Mucosa of rectum (tissue), 2 donors: ENCODE results near the gene SBF2.

ENCODE experiments used
- H3K27ac ChIP-seq, 2 donors: one replicate each; pipeline ENCODE4 v1.7.0; 2013; ENCODE audit warnings: inconsistent platforms in 2 of 2, low read depth in 2 of 2, low read length in 2 of 2
- H3K27me3 ChIP-seq, 2 donors: one replicate each; pipeline ENCODE4 v1.7.0; 2013; ENCODE audit warnings: low read length in 2 of 2; ENCODE audit not compliant: control insufficient read depth in 2 of 2, insufficient read depth in 2 of 2
- H3K36me3 ChIP-seq, 2 donors: one replicate each; pipeline ENCODE4 v1.7.0; 2013; ENCODE audit warnings: low read length in 2 of 2; ENCODE audit not compliant: control insufficient read depth in 2 of 2, insufficient read depth in 2 of 2
- H3K4me1 ChIP-seq, 2 donors: one replicate each; pipeline ENCODE4 v1.7.0; 2013; ENCODE audit warnings: low read length in 2 of 2, mild to moderate bottlenecking in 1 of 2; ENCODE audit not compliant: control insufficient read depth in 2 of 2, insufficient read depth in 2 of 2
- H3K4me3 ChIP-seq, 2 donors: one replicate each; pipeline ENCODE4 v1.7.0; 2013; ENCODE audit warnings: low read length in 2 of 2
- H3K9ac ChIP-seq, 2 donors: one replicate each; pipeline ENCODE4 v1.7.0; 2013; ENCODE audit warnings: low read length in 2 of 2, low read depth in 1 of 2, mild to moderate bottlenecking in 1 of 2
- H3K9me3 ChIP-seq, 2 donors: one replicate each; pipeline ENCODE4 v1.7.0; 2013; ENCODE audit warnings: low read length in 2 of 2; ENCODE audit not compliant: control insufficient read depth in 2 of 2
- donor health status: healthy.
- donor health status: Normal muscosa, but diverticular disease.

SBF2 gene

GRCh38 chr11:9814108-9814507 lies 479.9 kb downstream of the SBF2 start:
- no peak overlapping the region for H3K9ac ChIP-seq
- no peak overlapping the region for H3K4me3 ChIP-seq
- no peaks in the 10 kb centered on the region for H3K4me1 ChIP-seq
- H3K36me3 ChIP-seq: peaks cover 0 to 6% of the 10 kb centered on the region in 2 donors
- no peaks in the 10 kb centered on the region for H3K27me3 ChIP-seq
- H3K9me3 ChIP-seq: no peaks in the 10 kb centered on the region
- H3K27ac ChIP-seq: no peak overlapping the region

GRCh38 chr11:9808943-9809342 lies 485.1 kb downstream of the SBF2 start:
- Histone ChIP-seq H3K27me3 (no peaks in the 10 kb centered on the region), H3K9me3 (no peaks in the 10 kb centered on the region), H3K36me3 (peaks cover 17 to 19% of the 10 kb centered on the region in 2 donors), H3K27ac (no peak overlapping the region), H3K9ac (no peak overlapping the region), H3K4me3 (no peak overlapping the region), H3K4me1 (no peaks in the 10 kb centered on the region)

- Histone ChIP-seq H3K36me3 (peaks cover 17 to 19% of the 10 kb centered on the region in 2 donors), H3K9ac (no peak overlapping the region), H3K9me3 (no peaks in the 10 kb centered on the region), H3K4me3 (no peak overlapping the region), H3K27ac (no peak overlapping the region), H3K27me3 (no peaks in the 10 kb centered on the region), H3K4me1 (no peaks in the 10 kb centered on the region)
These were observed 486.9 kb downstream of the SBF2 start for GRCh38 chr11:9806946-9807687.

DNA sequence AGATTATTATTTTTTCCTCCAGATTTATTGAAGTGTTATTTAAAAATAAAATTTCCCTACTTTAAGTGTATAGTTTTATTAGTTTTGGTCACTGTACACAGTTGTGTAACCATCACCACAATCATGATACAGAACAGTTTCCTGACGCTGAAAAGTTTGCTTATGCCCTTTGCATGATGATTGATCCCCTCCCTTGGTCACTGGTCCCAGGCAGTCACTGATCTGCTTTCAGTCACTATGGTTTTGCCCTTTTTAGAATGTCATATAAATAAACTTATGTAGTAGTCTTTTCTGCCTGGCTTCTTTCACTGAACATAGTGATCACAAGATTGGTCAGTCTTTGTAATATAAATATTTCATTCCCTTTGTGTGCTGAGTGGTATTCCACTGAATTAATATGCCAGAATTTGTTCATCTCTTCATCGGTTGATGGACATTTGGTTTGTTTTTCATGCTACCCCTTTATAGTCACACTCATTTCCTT lies 489.6 kb downstream of the SBF2 start:
- Histone ChIP-seq H3K9me3 (no peaks in the 10 kb centered on the region), H3K27me3 (no peaks in the 10 kb centered on the region), H3K9ac (no peak overlapping the region), H3K4me3 (no peak overlapping the region), H3K27ac (no peak overlapping the region), H3K36me3 (peaks cover 15 to 19% of the 10 kb centered on the region in 2 donors), H3K4me1 (no peaks in the 10 kb centered on the region)

DNA sequence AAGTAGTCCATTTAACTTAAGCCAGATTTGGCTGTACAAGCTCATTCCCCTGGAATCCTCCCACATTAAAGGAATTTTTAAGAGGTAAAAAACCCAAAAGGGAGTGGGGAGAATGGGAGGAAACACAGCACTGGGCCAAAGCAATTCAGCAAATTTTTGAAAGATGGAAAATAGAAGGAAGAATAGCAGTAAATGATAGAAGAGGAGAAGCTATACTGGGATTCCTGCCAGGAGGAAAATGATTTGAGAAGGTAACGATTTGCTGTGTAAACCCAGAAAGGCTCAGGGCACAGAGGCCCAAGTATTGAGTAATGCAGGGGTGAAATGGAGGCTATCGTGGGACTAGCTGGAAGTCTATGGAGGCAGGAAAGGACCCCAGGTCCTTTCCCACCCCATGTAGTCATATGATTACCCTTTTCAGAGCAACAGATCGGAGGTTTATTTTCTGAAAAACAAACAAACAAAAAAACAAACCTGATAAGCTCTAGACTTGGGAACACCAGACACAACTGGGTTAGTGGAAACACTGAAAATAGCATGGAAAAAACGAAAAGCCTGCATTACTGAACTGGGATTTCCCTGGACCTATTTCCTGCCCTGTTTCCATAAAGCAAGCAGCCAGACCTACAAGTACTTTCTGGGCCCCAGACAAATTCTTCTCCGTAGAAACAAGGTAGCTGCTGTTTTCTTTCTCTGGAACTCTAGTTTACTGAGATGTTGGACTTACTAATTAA lies 490.2 kb downstream of the SBF2 start:
- Histone ChIP-seq H3K27ac (no peak overlapping the region), H3K36me3 (peaks cover 15 to 18% of the 10 kb centered on the region in 2 donors), H3K9ac (no peak overlapping the region), H3K4me3 (no peak overlapping the region), H3K4me1 (no peaks in the 10 kb centered on the region), H3K9me3 (no peaks in the 10 kb centered on the region), H3K27me3 (no peaks in the 10 kb centered on the region)

- Histone ChIP-seq H3K27ac (no peak overlapping the region), H3K4me1 (no peaks in the 10 kb centered on the region), H3K4me3 (no peak overlapping the region), H3K36me3 (peaks cover 5 to 6% of the 10 kb centered on the region in 2 donors), H3K9ac (no peak overlapping the region), H3K9me3 (no peaks in the 10 kb centered on the region), H3K27me3 (no peaks in the 10 kb centered on the region)
These were observed 491.6 kb downstream of the SBF2 start for GRCh38 chr11:9802291-9802861.

DNA sequence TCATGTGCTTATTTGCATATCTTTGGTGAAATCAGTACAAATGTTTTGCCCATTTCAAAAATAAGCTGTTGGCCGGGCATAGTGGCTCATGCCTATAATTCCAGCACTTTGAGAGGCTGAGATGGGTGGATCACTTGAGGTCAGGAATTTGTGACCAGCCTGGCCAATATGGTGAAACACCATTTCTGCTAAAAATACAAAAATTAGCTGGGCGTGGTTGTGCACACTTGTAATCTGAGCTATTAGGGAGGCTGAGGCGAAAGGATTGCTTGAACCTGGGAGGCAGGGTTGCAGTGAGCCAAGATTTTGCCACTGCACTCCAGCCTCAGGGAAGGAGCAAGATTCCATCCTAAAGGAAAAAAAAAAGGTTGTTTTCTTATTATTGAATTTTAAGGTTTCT lies 494.1 kb downstream of the SBF2 start:
- Histone ChIP-seq H3K27me3 (no peaks in the 10 kb centered on the region), H3K36me3 (peaks cover 0 to 2% of the 10 kb centered on the region in 2 donors), H3K4me3 (no peak overlapping the region), H3K4me1 (no peaks in the 10 kb centered on the region), H3K27ac (no peak overlapping the region), H3K9me3 (no peaks in the 10 kb centered on the region), H3K9ac (no peak overlapping the region)

GRCh38 chr11:9797300-9797699 lies 496.7 kb downstream of the SBF2 start:
- Histone ChIP-seq H3K27ac (no peak overlapping the region), H3K36me3 (peaks cover 0 to 2% of the 10 kb centered on the region in 2 donors), H3K4me3 (no peak overlapping the region), H3K9ac (no peak overlapping the region), H3K4me1 (no peaks in the 10 kb centered on the region), H3K27me3 (no peaks in the 10 kb centered on the region), H3K9me3 (no peaks in the 10 kb centered on the region)

GRCh38 chr11:9796854-9797253 lies 497.2 kb downstream of the SBF2 start:
- no peak overlapping the region for H3K4me3 ChIP-seq
- peaks cover 0 to 2% of the 10 kb centered on the region in 2 donors for H3K36me3 ChIP-seq
- H3K9me3 ChIP-seq: no peaks in the 10 kb centered on the region
- no peaks in the 10 kb centered on the region for H3K27me3 ChIP-seq
- no peaks in the 10 kb centered on the region for H3K4me1 ChIP-seq
- no peak overlapping the region for H3K9ac ChIP-seq
- no peak overlapping the region for H3K27ac ChIP-seq

DNA sequence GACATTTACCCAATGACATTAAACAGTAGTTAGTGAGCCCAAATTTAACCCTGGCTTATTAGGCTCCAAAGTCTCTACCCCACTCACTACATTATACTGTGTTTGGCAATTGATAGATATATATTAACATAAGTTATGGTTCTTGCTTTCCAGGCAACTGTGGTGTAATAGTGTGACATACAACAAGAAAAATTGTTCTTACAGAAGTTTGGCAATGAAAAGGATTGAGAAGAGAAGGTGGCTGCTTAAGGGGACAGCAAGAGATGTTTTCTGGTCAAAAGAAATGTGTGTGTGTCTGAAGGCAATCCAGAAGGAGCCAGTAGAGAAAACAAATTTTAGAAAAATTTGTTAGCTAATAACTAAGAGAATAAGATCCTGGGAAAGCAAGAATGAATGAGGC lies 497.8 kb downstream of the SBF2 start:
- Histone ChIP-seq H3K4me1 (no peaks in the 10 kb centered on the region), H3K36me3 (peaks cover 0 to 2% of the 10 kb centered on the region in 2 donors), H3K9me3 (no peaks in the 10 kb centered on the region), H3K27me3 (no peaks in the 10 kb centered on the region), H3K27ac (no peak overlapping the region), H3K9ac (no peak overlapping the region), H3K4me3 (no peak overlapping the region)
